IMR-90 (cell line): ENCODE results near the gene DNPH1. TPM values are rescaled to one million over a fixed set of nuclear protein-coding genes. Genes with fewer than 3 reads are reported as not detected.

Source experiments
- ATAC-seq: fragments of 200-7000 bp; cut with Tn5 transposase; 2 replicates; pipeline ENCODE4 v1.9.1; 2020; ENCODE audit warnings: low read depth, mild to moderate bottlenecking, moderate library complexity
- BruUV-seq: library from RNA; stranded (reverse); fragments of 400-500 nt; replicated peaks from 2 replicates; lab custom pipeline; 2021; lab: Mats Ljungman, UMichigan
- CTCF ChIA-PET: fragments of 300-600 bp; formaldehyde crosslinking; extraction: SDS; loops from one replicate; lab custom pipeline; 2021; ENCODE audit warnings: antibody characterized with exemption; lab: Yijun Ruan, JAX
- POLR2A ChIA-PET: fragments of 300-600 bp; sonication (Branson Sonifier 250); formaldehyde crosslinking; loops from one replicate; lab custom pipeline; 2022; ENCODE audit warnings: antibody characterized with exemption; ENCODE audit not compliant: unreplicated experiment; lab: Charles Lee
- DNase-seq: peaks from one replicate; pipeline ENCODE4 v3.0.0; 2013
- H2AFZ ChIP-seq: replicated peaks from 2 replicates; pipeline ENCODE3; 2013; ENCODE audit warnings: low read length, mild to moderate bottlenecking; ENCODE audit not compliant: poor library complexity
- H2AK5ac ChIP-seq: 2 replicates; pipeline ENCODE4 v1.6.1; 2013; ENCODE audit warnings: low read depth, low read length, inconsistent platforms
- H2AK9ac ChIP-seq: replicated peaks from 2 replicates; pipeline ENCODE3; 2013; ENCODE audit warnings: mild to moderate bottlenecking, low read depth, low read length, moderate library complexity; ENCODE audit not compliant: poor library complexity
- H2BK120ac ChIP-seq: 2 replicates; pipeline ENCODE4 v1.6.1; 2013; ENCODE audit warnings: low read depth, low read length, inconsistent platforms
- H2BK15ac ChIP-seq: 3 replicates; pipeline ENCODE4 v1.6.1; 2013; ENCODE audit warnings: low read depth, low read length, inconsistent platforms
- H2BK20ac ChIP-seq: 2 replicates; pipeline ENCODE4 v1.6.1; 2013; ENCODE audit warnings: low read depth, mild to moderate bottlenecking, inconsistent platforms, low read length, moderate library complexity
- H2BK5ac ChIP-seq: 2 replicates; pipeline ENCODE4 v1.6.1; 2013; ENCODE audit warnings: mild to moderate bottlenecking, low read depth, low read length, inconsistent platforms; ENCODE audit not compliant: poor library complexity, severe bottlenecking
- H3K14ac ChIP-seq: replicated peaks from 2 replicates; pipeline ENCODE4 v1.6.1; 2013; ENCODE audit warnings: low read depth, low read length, inconsistent platforms
- H3K18ac ChIP-seq: 2 replicates; pipeline ENCODE4 v1.6.1; 2013; ENCODE audit warnings: low read depth, low read length, control low read depth
- H3K23ac ChIP-seq: 2 replicates; pipeline ENCODE4 v1.6.1; 2013; ENCODE audit warnings: low read depth, low read length, inconsistent platforms
- H3K27ac ChIP-seq: 2 replicates; pipeline ENCODE4 v1.5.1; 2013; ENCODE audit warnings: mild to moderate bottlenecking, control low read depth, low read length; ENCODE audit not compliant: insufficient read depth
- H3K27me3 ChIP-seq: 2 replicates; pipeline ENCODE4 v1.6.1; 2013; ENCODE audit warnings: low read length; ENCODE audit not compliant: control insufficient read depth, insufficient read depth
- H3K36me3 ChIP-seq: 2 replicates; pipeline ENCODE4 v1.6.1; 2013; ENCODE audit warnings: low read length, mixed read lengths; ENCODE audit not compliant: control insufficient read depth, insufficient read depth
- H3K4ac ChIP-seq: 2 replicates; pipeline ENCODE4 v1.6.1; 2013; ENCODE audit warnings: low read depth, low read length, inconsistent platforms
- H3K4me1 ChIP-seq: 2 replicates; pipeline ENCODE4 v1.6.1; 2013; ENCODE audit warnings: low read length, mixed read lengths; ENCODE audit not compliant: control insufficient read depth, insufficient read depth
- H3K4me2 ChIP-seq: 2 replicates; pipeline ENCODE4 v1.6.1; 2013; ENCODE audit warnings: low read depth, mild to moderate bottlenecking, control low read depth, low read length, moderate library complexity
- H3K4me3 ChIP-seq: 2 replicates; pipeline ENCODE4 v1.5.1; 2013; ENCODE audit warnings: low read depth, mild to moderate bottlenecking, control low read depth, low read length, moderate library complexity; ENCODE audit not compliant: insufficient read depth
- H3K56ac ChIP-seq: 2 replicates; pipeline ENCODE4 v1.6.1; 2013; ENCODE audit warnings: low read length, inconsistent platforms; ENCODE audit not compliant: insufficient read depth; ENCODE audit errors: extremely low read depth
- H3K79me1 ChIP-seq, 2 experiments: 2 replicates each; pipeline ENCODE4 v1.6.1; 2013; ENCODE audit warnings: low read length in 2 of 2, inconsistent platforms in 1 of 2, low read depth in 1 of 2
- H3K9ac ChIP-seq: 2 replicates; pipeline ENCODE4 v1.6.1; 2013; ENCODE audit warnings: low read depth, low read length, control low read depth
- H3K9me1 ChIP-seq: 2 replicates; pipeline ENCODE4 v1.6.1; 2013; ENCODE audit warnings: low read length, inconsistent platforms; ENCODE audit not compliant: insufficient read depth
- H3K9me3 ChIP-seq: 2 replicates; pipeline ENCODE4 v1.6.1; 2013; ENCODE audit warnings: low read length; ENCODE audit not compliant: control insufficient read depth, insufficient read depth
- H4K20me1 ChIP-seq: 2 replicates; pipeline ENCODE4 v1.6.1; 2013; ENCODE audit warnings: low read length, inconsistent platforms; ENCODE audit not compliant: insufficient read depth
- H4K5ac ChIP-seq: 2 replicates; pipeline ENCODE4 v1.6.1; 2013; ENCODE audit warnings: mild to moderate bottlenecking, low read depth, low read length, control low read depth
- H4K8ac ChIP-seq, 2 experiments: 2 replicates each; pipeline ENCODE4 v1.6.1; 2013; ENCODE audit warnings: low read depth in 2 of 2, low read length in 2 of 2, control low read depth in 1 of 2, inconsistent platforms in 1 of 2
- H4K91ac ChIP-seq: 2 replicates; pipeline ENCODE4 v1.6.1; 2013; ENCODE audit warnings: low read depth, low read length, inconsistent platforms; ENCODE audit not compliant: insufficient read depth
- BHLHE40 ChIP-seq: fragments of 150-350 bp; IDR thresholded peaks from 2 replicates; pipeline ENCODE4 v1.6.1; 2016; ENCODE audit warnings: mild to moderate bottlenecking, low read depth, low read length
- FOS ChIP-seq: fragments of 150-350 bp; IDR thresholded peaks from 2 replicates; pipeline ENCODE4 v1.6.1; 2016; ENCODE audit warnings: low read depth, low read length
- MAFK ChIP-seq: IDR thresholded peaks from 2 replicates; pipeline ENCODE4 v1.6.1; 2012; ENCODE audit warnings: low read depth, low read length, improper control_type of control experiment
- MXI1 ChIP-seq: IDR thresholded peaks from 2 replicates; pipeline ENCODE4 v1.6.1; 2012; ENCODE audit warnings: low read depth, mild to moderate bottlenecking, low read length, moderate library complexity, borderline replicate concordance
- RCOR1 ChIP-seq: IDR thresholded peaks from 2 replicates; pipeline ENCODE4 v1.6.1; 2012; ENCODE audit warnings: mild to moderate bottlenecking, low read length, improper control_type of control experiment; ENCODE audit not compliant: insufficient replicate concordance
- RFX5 ChIP-seq: IDR thresholded peaks from 2 replicates; pipeline ENCODE4 v1.8.0; 2012; ENCODE audit warnings: low read depth, mild to moderate bottlenecking, low read length, moderate library complexity
- SMC3 ChIP-seq: fragments of 150-350 bp; IDR thresholded peaks from 2 replicates; pipeline ENCODE4 v1.6.1; 2016; ENCODE audit warnings: low read depth, mild to moderate bottlenecking, antibody characterized with exemption, low read length, moderate library complexity
- WGBS, 2 experiments: methylation state at CpG; one replicate each; pipeline versions ENCODE4 v1.1.5 to v1.1.7; 2013; ENCODE audit warnings: missing lambda C conversion rate in 2 of 2; ENCODE audit not compliant: insufficient read length in 1 of 2; ENCODE audit errors: extremely low coverage in 2 of 2; 5-methylcytosine and 5-hydroxymethylcytosine counted together
- dilution Hi-C: fragments of 300-500 bp; cut with HindIII; formaldehyde crosslinking; loops from one replicate; pipeline ENCODE4 v1.14.3; 2018; ENCODE audit warnings: low sequenced_read_pairs; ENCODE audit not compliant: unreplicated experiment
- in situ Hi-C: fragments of 300-500 bp; cut with MboI; formaldehyde crosslinking; loops from 3 replicates; pipeline ENCODE4 v1.14.3; 2019; ENCODE audit warnings: low sequenced_read_pairs, inconsistent platforms, mixed read lengths
- intact Hi-C: fragments of 100-400 bp; cut with micrococcal nuclease; formaldehyde crosslinking; loops from 2 replicates; pipeline ENCODE4 v1.10.0; 2022
- polyA plus RNA-seq, 3 experiments: library from polyadenylated mRNA; depleted of rRNA; stranded (reverse); fragments of >200 nt; gene quantifications; 2 replicates each; pipeline ENCODE4 v1.2.3, GENCODE V29; 2012; ENCODE audit warnings: low replicate concordance in 1 of 3
- total RNA-seq: library from RNA; depleted of rRNA; stranded (reverse); fragments of >200 nt; gene quantifications from 2 replicates; pipeline ENCODE4 v1.2.3, GENCODE V29; 2012
- TF ChIP-seq, protein P1 (sequence below): fragments of 150-350 bp; IDR thresholded peaks from 2 replicates; pipeline ENCODE4 v1.6.1; 2016; ENCODE audit warnings: low read depth, mild to moderate bottlenecking, low read length, moderate library complexity, borderline replicate concordance
- TF ChIP-seq, protein P2 (sequence below): conservative IDR thresholded peaks from 2 replicates; pipeline ENCODE4 v1.5.1; 2012; ENCODE audit warnings: mild to moderate bottlenecking, low read depth, low read length, improper control_type of control experiment

Gene DNPH1
- total and polyA plus RNA-seq, 2 of the 4 experiments (the other 2 are of a cell fraction), result 19.0 to 47.8 TPM

DNA sequence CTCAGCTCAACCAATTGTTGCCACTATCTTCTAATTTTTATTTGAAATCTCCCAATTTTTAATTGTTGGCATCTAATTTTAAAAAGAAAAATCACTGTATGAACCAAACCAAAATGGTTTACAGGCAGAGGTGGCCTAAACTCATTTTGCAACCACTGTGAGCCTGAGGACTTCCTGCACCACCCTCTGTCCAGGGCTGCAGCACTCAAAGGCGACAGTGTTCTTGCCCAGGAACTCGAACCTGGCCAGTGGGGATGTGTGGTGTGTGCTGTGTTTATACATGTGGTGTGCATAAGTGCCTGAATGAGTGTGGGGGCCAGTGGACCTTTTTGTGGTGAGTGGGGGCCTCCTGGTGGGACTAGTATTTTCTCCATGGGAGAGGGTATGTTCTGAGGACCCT, 44.4 kb upstream of the DNPH1 start:
- H2AK9ac ChIP-seq, result no peak overlapping the region
- H2BK15ac ChIP-seq, result no peak overlapping the region
- no peak overlapping the region for H3K27ac ChIP-seq
- H3K23ac ChIP-seq, result no peak overlapping the region
- CTCF ChIA-PET, result no interaction called here
- H4K8ac ChIP-seq, result no peak overlapping the region
- no peaks in the 10 kb centered on the region for H3K9me3 ChIP-seq
- no peak overlapping the region for H3K14ac ChIP-seq
- DNase-seq (no peak), ATAC-seq (no peak)
- H3K4me2 ChIP-seq, result no peak overlapping the region
- in situ Hi-C loops, result no loop called here
- no peak overlapping the region for H3K18ac ChIP-seq
- no peak overlapping the region for H4K5ac ChIP-seq
- no peaks in the 10 kb centered on the region for H3K36me3 ChIP-seq
- intact Hi-C loops, result no loop called here
- H3K4me3 ChIP-seq, result no peak overlapping the region
- H3K4ac ChIP-seq, result no peak overlapping the region
- POLR2A ChIA-PET, result no interaction called here
- H3K9ac ChIP-seq, result no peak overlapping the region
- H3K79me1 ChIP-seq, result no peaks in the 10 kb centered on the region
- H3K4me1 ChIP-seq, result peaks cover 10% of the 10 kb centered on the region
- no peak overlapping the region for H2AK5ac ChIP-seq
- no CpG with 5 or more reads among the region's 2 CpGs for WGBS, 2 experiments
- H2AFZ ChIP-seq, result no peak overlapping the region
- peaks cover 61% of the 10 kb centered on the region for H3K27me3 ChIP-seq
- no peak overlapping the region for H2BK20ac ChIP-seq
- no peak for TF ChIP-seq BHLHE40
- TF ChIP-seq FOS, result no peak
- TF ChIP-seq, protein P1, sequence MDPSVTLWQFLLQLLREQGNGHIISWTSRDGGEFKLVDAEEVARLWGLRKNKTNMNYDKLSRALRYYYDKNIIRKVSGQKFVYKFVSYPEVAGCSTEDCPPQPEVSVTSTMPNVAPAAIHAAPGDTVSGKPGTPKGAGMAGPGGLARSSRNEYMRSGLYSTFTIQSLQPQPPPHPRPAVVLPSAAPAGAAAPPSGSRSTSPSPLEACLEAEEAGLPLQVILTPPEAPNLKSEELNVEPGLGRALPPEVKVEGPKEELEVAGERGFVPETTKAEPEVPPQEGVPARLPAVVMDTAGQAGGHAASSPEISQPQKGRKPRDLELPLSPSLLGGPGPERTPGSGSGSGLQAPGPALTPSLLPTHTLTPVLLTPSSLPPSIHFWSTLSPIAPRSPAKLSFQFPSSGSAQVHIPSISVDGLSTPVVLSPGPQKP, result no peak
- TF ChIP-seq RCOR1, result no peak
- TF ChIP-seq SMC3, result no peak
- no peak for TF ChIP-seq RFX5
- no peak for TF ChIP-seq MAFK
- TF ChIP-seq, protein P2, sequence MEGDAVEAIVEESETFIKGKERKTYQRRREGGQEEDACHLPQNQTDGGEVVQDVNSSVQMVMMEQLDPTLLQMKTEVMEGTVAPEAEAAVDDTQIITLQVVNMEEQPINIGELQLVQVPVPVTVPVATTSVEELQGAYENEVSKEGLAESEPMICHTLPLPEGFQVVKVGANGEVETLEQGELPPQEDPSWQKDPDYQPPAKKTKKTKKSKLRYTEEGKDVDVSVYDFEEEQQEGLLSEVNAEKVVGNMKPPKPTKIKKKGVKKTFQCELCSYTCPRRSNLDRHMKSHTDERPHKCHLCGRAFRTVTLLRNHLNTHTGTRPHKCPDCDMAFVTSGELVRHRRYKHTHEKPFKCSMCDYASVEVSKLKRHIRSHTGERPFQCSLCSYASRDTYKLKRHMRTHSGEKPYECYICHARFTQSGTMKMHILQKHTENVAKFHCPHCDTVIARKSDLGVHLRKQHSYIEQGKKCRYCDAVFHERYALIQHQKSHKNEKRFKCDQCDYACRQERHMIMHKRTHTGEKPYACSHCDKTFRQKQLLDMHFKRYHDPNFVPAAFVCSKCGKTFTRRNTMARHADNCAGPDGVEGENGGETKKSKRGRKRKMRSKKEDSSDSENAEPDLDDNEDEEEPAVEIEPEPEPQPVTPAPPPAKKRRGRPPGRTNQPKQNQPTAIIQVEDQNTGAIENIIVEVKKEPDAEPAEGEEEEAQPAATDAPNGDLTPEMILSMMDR, result no peak
- TF ChIP-seq MXI1, result no peak
- H4K20me1 ChIP-seq, result no peaks in the 10 kb centered on the region; the same call in 1 of the 2 replicates
- no TSS peak for BruUV-seq
- no peak overlapping the region for H2BK120ac ChIP-seq
- H3K56ac ChIP-seq, result no peak overlapping the region
- no peak overlapping the region for H2BK5ac ChIP-seq
- H3K9me1 ChIP-seq, result peaks cover 8% of the 10 kb centered on the region; the same call in 1 of the 2 replicates
- no peak overlapping the region for H4K91ac ChIP-seq
- dilution Hi-C loops, result no loop called here
